Endothelial cell of umbilical vein (primary cell): Measurements from ENCODE around the gene SMPX. TPM values are rescaled to one million over a fixed set of nuclear protein-coding genes. Genes with fewer than 3 reads are reported as not detected.

Source experiments
- BruUV-seq: library from RNA; stranded (reverse); fragments of 400-500 nt; replicated peaks from 2 replicates; lab custom pipeline; 2021; lab: Mats Ljungman, UMichigan
- CTCF ChIA-PET: fragments of 300-600, 350-600 bp; sonication (Branson Sonifier 250); formaldehyde crosslinking; loops from one replicate; lab custom pipeline; 2021; ENCODE audit warnings: antibody characterized with exemption, inconsistent platforms; lab: Charles Lee
- POLR2A ChIA-PET: fragments of 300-600, 350-600 bp; sonication (Branson Sonifier 250); formaldehyde crosslinking; loops from one replicate; lab custom pipeline; 2021; ENCODE audit warnings: antibody characterized with exemption, inconsistent platforms; lab: Charles Lee
- DNase-seq: peaks from one replicate; pipeline ENCODE4 v3.0.0-alpha.2; 2011; ENCODE audit warnings: low read depth, low spot score
- FAIRE-seq: peaks from 2 replicates; lab custom pipeline; 2011; peaks lifted over from hg19 to GRCh38; lab: Jason Lieb, UNC
- H2AFZ ChIP-seq: 2 replicates; pipeline ENCODE4 v1.6.0; 2012; ENCODE audit warnings: low read depth, low read length, control low read depth, inconsistent platforms
- H3K27ac ChIP-seq: 2 replicates; pipeline ENCODE4 v1.5.1; 2011; ENCODE audit warnings: low read depth, mild to moderate bottlenecking, control low read depth, low read length, moderate library complexity; ENCODE audit not compliant: insufficient read depth
- H3K27me3 ChIP-seq, 2 experiments: 2 replicates each; pipeline versions ENCODE4 v1.6.0 to v1.6.1; 2011; ENCODE audit warnings: low read length in 2 of 2, mixed read lengths in 1 of 2; ENCODE audit not compliant: control insufficient read depth in 2 of 2, insufficient read depth in 2 of 2
- H3K36me3 ChIP-seq, 2 experiments: 2 replicates in 1 of 2; 3 replicates in 1 of 2; pipeline ENCODE4 v1.5.1; 2011; ENCODE audit warnings: low read length in 2 of 2, mild to moderate bottlenecking in 1 of 2, moderate library complexity in 1 of 2; ENCODE audit not compliant: control insufficient read depth in 2 of 2, insufficient read depth in 2 of 2; ENCODE audit errors: extremely low read depth in 1 of 2
- H3K4me1 ChIP-seq: 3 replicates; pipeline ENCODE4 v1.5.1; 2011; ENCODE audit warnings: mild to moderate bottlenecking, low read length; ENCODE audit not compliant: control insufficient read depth, insufficient read depth; ENCODE audit errors: extremely low read depth
- H3K4me2 ChIP-seq: 2 replicates; pipeline ENCODE4 v1.6.1; 2011; ENCODE audit warnings: low read length, control low read depth, mixed read lengths; ENCODE audit not compliant: insufficient read depth
- H3K4me3 ChIP-seq, 3 experiments: fragments of 200-600 bp in 1 of 3; sonication (generic), shearing (Covaris generic) in 1 of 3; replicated peaks in 1 of 3; 2 replicates each; pipeline ENCODE4 v1.5.1; 2011 to 2016; ENCODE audit warnings: control low read depth in 3 of 3, low read length in 3 of 3, mild to moderate bottlenecking in 2 of 3, inconsistent platforms in 1 of 3, low read depth in 1 of 3, moderate library complexity in 1 of 3; ENCODE audit not compliant: insufficient read depth in 1 of 3
- H3K79me2 ChIP-seq: 2 replicates; pipeline ENCODE4 v1.6.0; 2012; ENCODE audit warnings: low read length, inconsistent platforms; ENCODE audit not compliant: control insufficient read depth, insufficient read depth
- H3K9ac ChIP-seq: replicated peaks from 2 replicates; pipeline ENCODE3; 2011; ENCODE audit warnings: low read length, control low read depth; ENCODE audit not compliant: insufficient read depth; ENCODE audit errors: extremely low read depth
- H3K9me1 ChIP-seq: replicated peaks from 3 replicates; pipeline ENCODE4 v1.6.0; 2011; ENCODE audit warnings: mild to moderate bottlenecking, low read length; ENCODE audit not compliant: control insufficient read depth, insufficient read depth; ENCODE audit errors: extremely low read depth
- H3K9me3 ChIP-seq: replicated peaks from 2 replicates; pipeline ENCODE4 v1.5.1; 2012; ENCODE audit warnings: low read length, inconsistent platforms; ENCODE audit not compliant: control insufficient read depth, insufficient read depth
- H4K20me1 ChIP-seq: replicated peaks from 2 replicates; pipeline ENCODE3; 2011; ENCODE audit warnings: mild to moderate bottlenecking, low read length; ENCODE audit not compliant: control insufficient read depth, insufficient read depth; ENCODE audit errors: extremely low read depth
- EZH2 ChIP-seq: IDR thresholded peaks from 2 replicates; pipeline ENCODE4 v1.6.1; 2012; ENCODE audit warnings: borderline replicate concordance, low read depth, mild to moderate bottlenecking, moderate library complexity, low read length, inconsistent platforms; ENCODE audit not compliant: severe bottlenecking
- FOS ChIP-seq: IDR thresholded peaks from 2 replicates; pipeline ENCODE4 v1.6.1; 2011; ENCODE audit warnings: mild to moderate bottlenecking, low read length, moderate library complexity, borderline replicate concordance; ENCODE audit not compliant: insufficient read depth
- GATA2 ChIP-seq: IDR thresholded peaks from 2 replicates; pipeline ENCODE4 v1.7.0; 2011; ENCODE audit warnings: low read depth, mild to moderate bottlenecking, moderate library complexity, mixed read lengths, low read length; ENCODE audit not compliant: insufficient read length, insufficient read depth
- JUN ChIP-seq: IDR thresholded peaks from 2 replicates; pipeline ENCODE4 v1.6.1; 2011; ENCODE audit warnings: borderline replicate concordance, low read depth; ENCODE audit not compliant: insufficient read length, insufficient read depth
- MAX ChIP-seq: IDR thresholded peaks from 2 replicates; pipeline ENCODE4 v1.6.1; 2011; ENCODE audit not compliant: insufficient read depth, insufficient read length
- MYC ChIP-seq: IDR thresholded peaks from one replicate; pipeline ENCODE4 v1.6.1; 2011; ENCODE audit warnings: mild to moderate bottlenecking, low read depth, low read length
- POLR2A ChIP-seq: IDR thresholded peaks from 2 replicates; pipeline ENCODE4 v1.6.1; 2012; ENCODE audit warnings: low read depth, mild to moderate bottlenecking, control low read depth, low read length
- POLR2AphosphoS5 ChIP-seq: IDR thresholded peaks from 2 replicates; pipeline ENCODE4 v1.6.1; 2012; ENCODE audit warnings: low read depth, mild to moderate bottlenecking, control low read depth, low read length, moderate library complexity; ENCODE audit not compliant: insufficient read depth
- dilution Hi-C: fragments of 300-500 bp; cut with MboI; formaldehyde crosslinking; loops from one replicate; pipeline ENCODE4 v1.15.0; 2019; ENCODE audit warnings: low sequenced_read_pairs; ENCODE audit not compliant: extremely low pct_ligation_motif_present
- intact Hi-C: fragments of 100-400 bp; cut with micrococcal nuclease; formaldehyde crosslinking; loops from one replicate; pipeline ENCODE4 v1.10.0; 2022
- polyA plus RNA-seq, 4 experiments: library from polyadenylated mRNA; depleted of rRNA in 3 of 4; stranded (reverse) in 3 of 4; unstranded in 1 of 4; fragments of >200 nt; gene quantifications; 2 replicates each; pipeline versions ENCODE4 v1.2.1 to v1.2.3, GENCODE V29; 2011 to 2012; ENCODE audit warnings: missing spikeins in 1 of 4
- total RNA-seq: library from RNA; stranded (reverse); gene quantifications from 2 replicates; pipeline ENCODE4 v1.2.3, GENCODE V29; 2021
- TF ChIP-seq, protein P1 (sequence below), 2 donors: IDR thresholded peaks; 1 replicate in 1 of 2; 2 replicates in 1 of 2; pipeline ENCODE4 v1.5.1; 2011; ENCODE audit warnings: low read length in 2 of 2, mild to moderate bottlenecking in 2 of 2, moderate library complexity in 2 of 2, control low read depth in 1 of 2, inconsistent platforms in 1 of 2, low read depth in 1 of 2; ENCODE audit not compliant: insufficient read depth in 1 of 2; ENCODE audit errors: extremely low read depth in 1 of 2

The SMPX gene
- total and polyA plus RNA-seq, 2 donors (not counting 3 experiments of a cell fraction or from before 2014, with no cell fraction given) = not detected

- Histone ChIP-seq H2AFZ (no peak overlapping the region), H4K20me1 (no peaks in the 10 kb centered on the region), H3K27ac (no peak overlapping the region), H3K79me2 (no peaks in the 10 kb centered on the region), H3K4me2 (no peak overlapping the region), H3K4me3 (no peak overlapping the region), H3K9ac (no peak overlapping the region), H3K27me3 (no peaks in the 10 kb centered on the region), H3K36me3 (no peaks in the 10 kb centered on the region), H3K4me1 (no peaks in the 10 kb centered on the region), H3K9me1 (no peaks in the 10 kb centered on the region), H3K9me3 (no peaks in the 10 kb centered on the region)
- DNase-seq = no peak
- intact Hi-C loops = no loop called here
- dilution Hi-C loops = no loop called here
- BruUV-seq = no TSS peak
- FAIRE-seq = no peak
- POLR2A ChIA-PET = no interaction called here
- CTCF ChIA-PET = no interaction called here
- TF ChIP-seq, protein P1, sequence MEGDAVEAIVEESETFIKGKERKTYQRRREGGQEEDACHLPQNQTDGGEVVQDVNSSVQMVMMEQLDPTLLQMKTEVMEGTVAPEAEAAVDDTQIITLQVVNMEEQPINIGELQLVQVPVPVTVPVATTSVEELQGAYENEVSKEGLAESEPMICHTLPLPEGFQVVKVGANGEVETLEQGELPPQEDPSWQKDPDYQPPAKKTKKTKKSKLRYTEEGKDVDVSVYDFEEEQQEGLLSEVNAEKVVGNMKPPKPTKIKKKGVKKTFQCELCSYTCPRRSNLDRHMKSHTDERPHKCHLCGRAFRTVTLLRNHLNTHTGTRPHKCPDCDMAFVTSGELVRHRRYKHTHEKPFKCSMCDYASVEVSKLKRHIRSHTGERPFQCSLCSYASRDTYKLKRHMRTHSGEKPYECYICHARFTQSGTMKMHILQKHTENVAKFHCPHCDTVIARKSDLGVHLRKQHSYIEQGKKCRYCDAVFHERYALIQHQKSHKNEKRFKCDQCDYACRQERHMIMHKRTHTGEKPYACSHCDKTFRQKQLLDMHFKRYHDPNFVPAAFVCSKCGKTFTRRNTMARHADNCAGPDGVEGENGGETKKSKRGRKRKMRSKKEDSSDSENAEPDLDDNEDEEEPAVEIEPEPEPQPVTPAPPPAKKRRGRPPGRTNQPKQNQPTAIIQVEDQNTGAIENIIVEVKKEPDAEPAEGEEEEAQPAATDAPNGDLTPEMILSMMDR (IDR thresholded peaks at IDR 0.05; ENCODE audit: extremely low read depth in 1 of 2, insufficient read depth in 1 of 2, low read depth in 1 of 2, low read length in 2 of 2) = no peak
- TF ChIP-seq POLR2AphosphoS5 (no peak), EZH2 (no peak), POLR2A (no peak), MYC (no peak), GATA2 (no peak), FOS (no peak), JUN (no peak), MAX (no peak)
Measured at GRCh38 chrX:21699136-21699535, 58.8 kb downstream of the SMPX start.
